Measurements from ENCODE around the gene ALOX15B.

- TF ChIP-seq CTCF (IDR thresholded peaks at IDR 0.05 in 2 of 3, conservative IDR thresholded peaks at IDR 0.05 in 1 of 3; ENCODE audit: borderline replicate concordance in 1 of 3, insufficient read depth in 1 of 3, low read depth in 2 of 3, low read length in 2 of 3) (no peak), POLR2AphosphoS5 (IDR thresholded peaks at IDR 0.05; ENCODE audit: low read depth, low read length) (no peak), ELF1 (IDR thresholded peaks at IDR 0.05; ENCODE audit: borderline replicate concordance, low read depth) (no peak), POLR2A (IDR thresholded peaks at IDR 0.05; ENCODE audit: borderline replicate concordance, extremely low read depth, insufficient read depth, insufficient read length) (no peak), EGR1 (IDR thresholded peaks at IDR 0.05; ENCODE audit: low read depth) (no peak), RAD21 (IDR thresholded peaks at IDR 0.05; ENCODE audit: low read depth) (no peak), EZH2phosphoT487 (IDR thresholded peaks at IDR 0.05; ENCODE audit: borderline replicate concordance) (no peak), SRF (IDR thresholded peaks at IDR 0.05; ENCODE audit: low read depth) (no peak), REST (IDR thresholded peaks at IDR 0.05; ENCODE audit: low read depth) (no peak)
Observed at GRCh38 chr17:8025176-8025911, 13.5 kb upstream of the ALOX15B start.

Data from HCT116 (cell line).